Stomach (tissue), 9 donors: ENCODE data around the gene COL24A1. TPM values are rescaled to one million over a fixed set of nuclear protein-coding genes. Genes with fewer than 3 reads are reported as not detected.
"Not testable (repeated sequence)": the region's sequence is repeated elsewhere in the genome, so short reads cannot be mapped to it uniquely, and the experiment has no call there.

Source experiments
- DNase-seq, 2 donors: peaks; one replicate each; pipeline versions ENCODE4 v3.0.0 to v3.0.0-alpha.2; 2013 to 2019
- H3K27ac ChIP-seq, 5 donors: fragments of 200-600 bp in 4 of 5; sonication (generic) in 4 of 5; one replicate each; pipeline ENCODE4 v1.5.1; 2013 to 2019; ENCODE audit warnings: mild to moderate bottlenecking in 1 of 5, moderate library complexity in 1 of 5
- H3K27me3 ChIP-seq, 3 donors: fragments of 200-600 bp; sonication (generic); one replicate each; pipeline ENCODE4 v1.5.1; 2017 to 2019; ENCODE audit warnings: mixed run types in 1 of 3
- H3K36me3 ChIP-seq, 4 donors: fragments of 200-600 bp; sonication (generic); 1 replicate in 3 of 4; 2 replicates in 1 of 4; pipeline ENCODE4 v1.5.1; 2016 to 2019
- H3K4me1 ChIP-seq, 4 donors: fragments of 200-600 bp; sonication (generic); one replicate each; pipeline ENCODE4 v1.5.1; 2016 to 2019
- H3K4me3 ChIP-seq, 4 donors: fragments of 200-600 bp; sonication (generic) in 3 of 4; one replicate each; pipeline ENCODE4 v1.5.1; 2016 to 2019; ENCODE audit warnings: mild to moderate bottlenecking in 1 of 4
- H3K9me3 ChIP-seq, 4 donors: fragments of 200-600 bp; sonication (generic); one replicate each; pipeline ENCODE4 v1.5.1; 2016 to 2019
- CTCF ChIP-seq, 7 experiments: fragments of 450-650 bp in 4 of 7; fragments of 200-600 bp in 3 of 7; sonication (generic) in 3 of 7; IDR thresholded peaks; one replicate each; pipeline ENCODE4 v1.5.1; 2016 to 2019; ENCODE audit warnings: antibody characterized with exemption in 7 of 7, control low read depth in 2 of 7, mild to moderate bottlenecking in 1 of 7
- EP300 ChIP-seq: sonication (generic); formaldehyde crosslinking; IDR thresholded peaks from one replicate; pipeline ENCODE4 v1.6.1; 2017; ENCODE audit warnings: antibody characterized with exemption
- POLR2A ChIP-seq, 4 donors: fragments of 450-650 bp; IDR thresholded peaks; one replicate each; pipeline ENCODE4 v1.6.1; 2016; ENCODE audit warnings: antibody characterized with exemption in 4 of 4, control low read depth in 2 of 4, mild to moderate bottlenecking in 1 of 4, moderate library complexity in 1 of 4
- POLR2AphosphoS5 ChIP-seq, 3 donors: sonication (generic); formaldehyde crosslinking; IDR thresholded peaks; one replicate each; pipeline ENCODE4 v1.6.1; 2016; ENCODE audit warnings: antibody characterized with exemption in 3 of 3
- WGBS, 5 donors: extraction: QIAGEN DNeasy Blood & Tissue Kit in 3 of 5; methylation state at CpG; one replicate each; pipeline versions ENCODE4 v1.1.5 to v1.1.7; 2013 to 2018; 5-methylcytosine and 5-hydroxymethylcytosine counted together
- intact Hi-C: fragments of 100-400 bp; cut with DNase I; formaldehyde crosslinking; loops from one replicate; pipeline ENCODE4 v1.15.1; 2023; ENCODE audit warnings: low total_unique reads
- polyA plus RNA-seq, 3 donors: library from polyadenylated mRNA; stranded (reverse); fragments of 200-250 nt; gene quantifications; one replicate each; pipeline ENCODE4 v1.2.3, GENCODE V29; 2013
- total RNA-seq, 5 donors: library from RNA; depleted of rRNA; stranded (reverse); fragments of >200 nt; gene quantifications; one replicate each; pipeline versions ENCODE4 v1.1.0 to v1.2.3, GENCODE V29; 2014 to 2016
- donor health status: healthy with polysubstance abuse.
- donor health status: Bipolar disorder and iron deficiency.
- donor health status: healthy.

Gene COL24A1
- total and polyA plus RNA-seq, 8 donors = under 0.01 to 2.4 (median 0.34) TPM; not detected in 2

- TF ChIP-seq EP300 (no peak), POLR2A (IDR thresholded peaks at IDR 0.05) (no peak), CTCF (IDR thresholded peaks at IDR 0.05) (no peak), POLR2AphosphoS5 (IDR thresholded peaks at IDR 0.05) (no peak)
- H3K36me3 ChIP-seq = no peaks in the 10 kb centered on the region
- H3K9me3 ChIP-seq = no peaks in the 10 kb centered on the region
- intact Hi-C loops = no loop called here
- H3K4me1 ChIP-seq = no peaks in the 10 kb centered on the region
- 87 to 95% (median 93%) methylated on average over 3 of the region's 3 CpGs for WGBS, 5 donors
- no peak for DNase-seq
- no peaks in the 10 kb centered on the region for H3K27me3 ChIP-seq
- H3K27ac ChIP-seq = no peak overlapping the region
- no peak overlapping the region for H3K4me3 ChIP-seq
Observed at GRCh38 chr1:85746777-85747176, 409.8 kb downstream of the COL24A1 start.

- H3K4me1 ChIP-seq = no peaks in the 10 kb centered on the region
- H3K9me3 ChIP-seq = no peaks in the 10 kb centered on the region
- no peak for TF ChIP-seq POLR2AphosphoS5 (IDR thresholded peaks at IDR 0.05)
- H3K27ac ChIP-seq = no peak overlapping the region
- intact Hi-C loops = no loop called here
- H3K4me3 ChIP-seq = no peak overlapping the region
- H3K36me3 ChIP-seq = no peaks in the 10 kb centered on the region
- WGBS, 5 donors = 82 to 87% (median 84%) methylated on average over 3 of the region's 3 CpGs
- no peaks in the 10 kb centered on the region for H3K27me3 ChIP-seq
- no peak for DNase-seq
Observed at GRCh38 chr1:85743814-85744213, 412.8 kb downstream of the COL24A1 start.

- peak in 1 of 2 donors; percentile 3 for DNase-seq
- no peak overlapping the region for H3K27ac ChIP-seq
- H3K4me1 ChIP-seq = no peaks in the 10 kb centered on the region
- no peaks in the 10 kb centered on the region for H3K36me3 ChIP-seq
- no peak for TF ChIP-seq CTCF (IDR thresholded peaks at IDR 0.05)
- TF ChIP-seq POLR2AphosphoS5 (IDR thresholded peaks at IDR 0.05) = no peak
- TF ChIP-seq EP300 = no peak
- TF ChIP-seq POLR2A (IDR thresholded peaks at IDR 0.05) = no peak
- H3K4me3 ChIP-seq = no peak overlapping the region
- H3K27me3 ChIP-seq = no peaks in the 10 kb centered on the region
- intact Hi-C loops = no loop called here
- no peaks in the 10 kb centered on the region for H3K9me3 ChIP-seq
- 52 to 83% (median 67%) methylated on average over 1 of the region's 1 CpG for WGBS, 5 donors
Observed at GRCh38 chr1:85734931-85735330, 421.6 kb downstream of the COL24A1 start.

GRCh38 chr1:85718678-85719340, 437.8 kb downstream of the COL24A1 start:
- H3K4me3 ChIP-seq = no peak overlapping the region
- no peaks in the 10 kb centered on the region for H3K4me1 ChIP-seq
- no peaks in the 10 kb centered on the region for H3K36me3 ChIP-seq
- H3K27ac ChIP-seq = no peak overlapping the region
- WGBS, 5 donors = 88 to 94% (median 92%) methylated on average over 7 of the region's 7 CpGs
- DNase-seq = no peak
- TF ChIP-seq POLR2A (IDR thresholded peaks at IDR 0.05) = no peak
- no peak for TF ChIP-seq CTCF (IDR thresholded peaks at IDR 0.05)
- TF ChIP-seq EP300 = no peak
- no peak for TF ChIP-seq POLR2AphosphoS5 (IDR thresholded peaks at IDR 0.05)
- peaks cover 0 to 27% (median 19%) of the 10 kb centered on the region in 4 donors for H3K9me3 ChIP-seq
- no peaks in the 10 kb centered on the region for H3K27me3 ChIP-seq
- intact Hi-C loops = no loop called here

- H3K4me1 ChIP-seq, DNase-seq, H3K27ac ChIP-seq, H3K4me3 ChIP-seq, H3K36me3 ChIP-seq, intact Hi-C loops, H3K27me3 ChIP-seq: not testable (repeated sequence)
- 86 to 90% (median 89%) methylated on average over 14 of the region's 14 CpGs for WGBS, 5 donors
- peaks cover 0 to 16% (median 11%) of the 10 kb centered on the region in 4 donors for H3K9me3 ChIP-seq
Observed at GRCh38 chr1:85714418-85715114, 442.0 kb downstream of the COL24A1 start.
